Stimulated activated CD4-positive, alpha-beta T cell treated with anti-CD3 and anti-CD28 coated beads, Interleukin-1b, Interleukin-23, amount 100 ng/mL, for 4 hours (primary cell): ENCODE results near the gene GLB1L.

Experiments used
- DNase-seq, 2 donors: peaks; one replicate each; pipeline ENCODE4 v3.0.0-alpha.2; 2020; ENCODE audit warnings: low read depth in 2 of 2

GLB1L gene

DNA sequence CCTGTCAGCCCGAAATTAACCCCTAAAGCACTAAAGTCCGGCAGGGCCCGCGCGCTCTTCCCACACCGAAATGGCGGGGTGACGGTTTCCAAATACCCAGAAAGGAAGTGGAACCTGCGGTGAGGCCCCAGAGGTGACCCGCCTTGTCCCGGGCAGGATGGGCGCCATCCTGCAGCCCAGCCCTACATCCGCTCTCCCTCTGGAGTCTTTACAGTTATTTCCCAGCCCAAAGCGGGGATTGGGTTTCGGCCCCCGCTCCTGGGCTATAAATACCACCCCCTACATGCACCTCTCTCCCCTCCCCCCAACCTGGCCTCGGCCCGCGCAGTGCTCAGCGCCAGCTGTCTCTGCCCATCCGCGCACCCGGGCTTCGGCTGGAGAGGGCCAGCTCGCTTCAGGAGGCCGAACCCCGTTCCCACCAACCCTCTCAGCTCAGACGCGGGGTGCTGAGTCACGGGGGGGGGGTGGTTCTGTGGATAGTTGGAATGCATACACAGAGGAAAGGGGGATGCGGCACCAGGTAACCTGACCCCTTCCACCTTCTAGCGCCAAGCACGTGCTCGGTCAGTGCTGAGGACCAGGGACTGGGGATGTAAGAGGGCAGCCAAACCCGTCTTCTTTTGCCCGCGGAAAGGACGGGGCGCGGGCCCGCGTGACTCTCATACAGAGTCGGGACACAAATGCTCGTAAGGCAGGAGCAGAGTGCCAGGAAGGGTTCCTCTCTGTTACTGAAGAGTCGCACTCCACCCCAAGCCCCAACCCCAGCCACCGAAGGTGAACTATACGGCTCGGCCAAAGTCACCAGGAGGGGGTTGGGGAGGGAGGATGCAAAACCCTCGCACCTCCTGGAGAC is 7.9 kb upstream of the GLB1L start, which contains the start of gene TUBA4B:
TSS of gene TUBA4B (plus strand) at position 344 of the 853 bp plus-strand sequence. CDS start at position 509, 165 bp downstream.
- DNase-seq, result peak in 1 of 2 donors; percentile 30

- peak in 1 of 2 donors; percentile 33 for DNase-seq
These were observed 7.3 kb upstream of the GLB1L start for GRCh38 chr2:219252570-219252899.

DNA sequence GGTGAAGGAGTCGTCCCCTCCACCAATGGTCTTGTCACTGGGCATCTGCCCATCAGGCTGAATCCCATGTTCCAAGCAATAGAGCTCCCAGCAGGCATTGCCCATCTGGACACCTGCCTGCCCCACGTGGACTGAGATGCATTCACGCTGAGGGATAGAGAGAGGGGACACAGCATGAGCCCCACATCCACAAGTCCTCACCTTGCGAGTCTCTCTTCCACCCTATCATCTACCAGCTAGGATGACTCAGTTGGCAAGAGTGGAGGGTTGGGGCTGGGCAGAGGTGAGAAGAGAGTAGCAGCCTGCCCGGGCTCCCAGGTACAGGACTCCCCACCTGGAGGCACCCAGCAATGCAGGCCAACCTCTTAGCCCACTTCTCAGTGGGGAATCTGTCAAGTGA is 6.8 kb upstream of the GLB1L start:
- DNase-seq, result no peak

DNA sequence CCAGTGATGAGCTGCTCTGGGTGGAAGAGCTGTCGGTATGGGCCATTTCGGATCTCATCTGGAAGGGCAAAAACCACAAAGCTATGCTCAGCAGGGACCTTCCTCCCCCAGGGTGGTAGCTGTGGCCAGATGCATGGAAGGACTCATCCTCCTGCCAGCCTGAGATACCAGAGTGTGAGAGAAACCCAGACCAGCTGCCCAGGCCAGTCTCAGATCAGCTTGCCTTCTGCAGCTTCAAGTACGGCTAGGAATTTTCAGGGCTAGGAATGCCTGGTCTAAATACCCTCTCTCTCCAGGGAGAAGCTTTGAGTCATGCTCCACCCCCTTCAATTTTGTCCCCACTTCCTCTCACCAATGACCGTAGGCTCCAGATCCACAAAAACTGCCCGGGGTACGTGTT is 6.4 kb upstream of the GLB1L start:
- no peak for DNase-seq

DNA sequence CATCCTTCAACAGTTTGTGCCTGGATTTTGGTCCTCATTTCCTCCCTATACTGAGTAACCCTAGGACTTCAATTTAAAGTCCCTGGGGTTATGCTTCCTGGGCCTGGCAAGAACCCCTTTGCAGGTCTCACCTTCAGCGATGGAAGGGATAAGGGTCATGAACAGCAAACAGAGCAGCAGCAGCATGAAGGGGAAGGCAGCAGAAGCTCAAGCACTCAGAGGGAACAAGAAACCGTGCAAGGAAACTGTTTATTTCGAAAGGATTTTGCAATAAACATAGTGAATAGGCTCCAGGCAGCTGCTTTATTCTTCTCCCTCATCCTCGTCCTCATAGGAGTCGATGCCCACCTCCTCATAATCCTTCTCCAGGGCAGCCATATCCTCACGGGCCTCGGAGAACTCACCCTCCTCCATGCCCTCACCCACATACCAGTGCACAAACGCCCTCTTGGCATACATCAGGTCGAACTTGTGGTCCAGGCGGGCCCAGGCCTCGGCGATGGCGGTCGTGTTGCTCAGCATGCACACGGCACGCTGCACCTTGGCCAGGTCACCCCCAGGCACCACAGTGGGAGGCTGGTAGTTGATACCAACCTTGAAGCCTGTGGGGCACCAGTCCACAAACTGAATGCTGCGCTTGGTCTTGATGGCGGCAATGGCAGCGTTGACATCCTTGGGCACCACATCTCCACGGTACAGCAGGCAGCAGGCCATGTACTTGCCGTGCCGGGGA is 5.0 kb upstream of the GLB1L start:
- no peak for DNase-seq

- DNase-seq, result peak in 1 of 2 donors; percentile 8
These were observed 4.1 kb upstream of the GLB1L start for GRCh38 chr2:219249203-219249980.

DNA sequence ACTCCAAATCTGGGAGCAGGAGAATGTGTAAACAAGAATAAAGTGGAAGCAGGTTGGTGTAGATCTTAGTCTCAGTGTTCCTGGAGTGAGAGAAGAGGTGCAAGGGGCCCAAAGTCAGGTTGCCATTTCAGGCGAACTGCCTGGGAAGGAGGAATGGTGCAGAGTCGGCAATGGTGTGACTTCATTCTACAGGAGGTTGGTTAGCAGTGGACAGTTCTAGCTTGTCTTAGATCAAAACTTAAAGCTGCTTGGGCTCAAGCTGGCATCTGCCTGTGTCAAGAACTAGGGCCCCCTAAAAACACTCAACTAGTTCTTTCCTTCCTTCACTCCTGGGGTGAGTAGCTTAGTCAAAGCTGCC is 3.6 kb upstream of the GLB1L start:
- DNase-seq, result no peak

- DNase-seq, result peak; percentile 33 to 57
These were observed 2.7 kb upstream of the GLB1L start for GRCh38 chr2:219247678-219248642.

- DNase-seq, result no peak
These were observed 1.3 kb upstream of the GLB1L start for GRCh38 chr2:219246559-219246958.

DNA sequence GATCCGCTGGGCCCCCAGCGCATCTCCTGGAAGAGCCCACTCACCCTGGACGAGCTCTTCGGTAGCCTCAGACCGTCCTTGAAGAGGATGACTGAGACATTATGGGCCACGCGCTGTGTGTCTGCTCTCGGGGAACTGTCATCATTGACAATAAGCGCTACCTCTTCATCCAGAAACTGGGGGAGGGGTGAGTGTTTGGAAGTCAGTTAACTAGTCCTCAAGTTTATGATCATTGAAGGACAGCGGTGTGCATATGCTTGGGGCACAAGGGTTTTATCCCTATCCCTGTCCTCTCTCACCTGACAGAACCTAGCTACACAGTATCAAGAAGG is 621 bp upstream of the GLB1L start:
- no peak for DNase-seq

- DNase-seq, result no peak
These were observed 476 bp downstream of the GLB1L start for GRCh38 chr2:219244789-219245147.

GRCh38 chr2:219243291-219243761 is 1.9 kb downstream of the GLB1L start:
- no peak for DNase-seq

DNA sequence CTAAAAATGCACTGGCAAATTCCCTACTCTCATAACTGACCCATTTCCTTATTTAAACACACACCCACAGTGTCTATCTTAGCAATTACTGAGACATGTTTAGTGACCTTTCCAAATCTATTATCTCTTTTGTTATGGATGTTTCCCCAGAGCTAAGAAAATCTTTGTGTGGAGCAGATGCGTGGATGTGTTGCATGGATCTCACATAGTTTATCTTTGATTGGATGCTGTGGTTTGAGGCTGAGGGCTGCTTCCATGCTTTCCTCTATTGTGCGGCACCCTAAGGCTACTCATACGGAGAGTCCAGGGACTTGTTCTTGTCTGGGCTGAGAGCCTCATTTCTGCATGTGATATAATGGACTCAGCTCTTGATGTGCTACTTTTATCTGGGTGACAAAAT is 10.9 kb downstream of the GLB1L start:
- DNase-seq, result no peak

- DNase-seq, result peak in 1 of 2 donors; percentile 30
These were observed 15.1 kb downstream of the GLB1L start for GRCh38 chr2:219230059-219230540.

DNA sequence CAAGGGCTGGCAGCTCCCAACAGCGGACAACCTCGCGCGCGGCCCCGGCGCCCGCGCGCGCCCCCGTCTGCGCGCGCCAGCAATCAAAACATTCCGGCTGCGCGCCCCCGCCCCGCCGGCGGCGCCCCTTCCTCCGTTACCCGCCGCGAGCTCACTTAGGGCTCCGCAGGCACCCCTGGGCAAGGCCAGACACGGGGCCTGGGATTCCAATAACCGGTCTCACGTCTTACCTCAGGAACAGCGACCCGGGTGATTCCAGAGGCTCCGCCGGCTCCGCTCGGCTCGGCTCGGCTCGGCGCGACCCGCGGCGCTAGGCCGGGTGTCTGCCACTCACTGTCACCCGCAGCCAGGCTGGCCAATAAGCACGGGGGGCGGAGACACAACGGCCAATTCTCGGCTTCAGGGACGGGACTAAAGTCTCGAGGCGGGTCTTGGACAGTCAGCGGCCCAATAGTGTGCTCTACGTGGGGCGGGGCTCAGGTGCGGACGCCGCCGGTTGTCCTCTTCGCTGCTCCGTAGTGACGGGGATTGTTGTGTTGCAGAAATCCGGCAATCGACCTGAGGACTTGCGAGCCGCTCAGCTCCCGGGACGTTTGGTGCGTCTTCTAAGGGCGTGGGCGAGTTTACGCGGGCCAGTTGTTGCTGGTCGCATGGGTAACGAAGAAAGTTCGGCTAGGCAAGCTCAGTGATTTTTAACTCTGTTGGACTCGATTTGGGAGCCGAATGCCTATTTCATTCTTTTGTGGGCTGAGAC is 15.8 kb downstream of the GLB1L start, which contains the start of the genes ANKZF1 and ATG9A:
TSS of gene ANKZF1 (plus strand) at position 502 of the 754 bp plus-strand sequence. CDS start 452 bp downstream, outside the sequence.
TSS of gene ATG9A (minus strand) at position 332 of the 754 bp plus-strand sequence. CDS start 1,612 bp downstream, outside the sequence.
- DNase-seq, result peak; percentile 92 to 95

DNA sequence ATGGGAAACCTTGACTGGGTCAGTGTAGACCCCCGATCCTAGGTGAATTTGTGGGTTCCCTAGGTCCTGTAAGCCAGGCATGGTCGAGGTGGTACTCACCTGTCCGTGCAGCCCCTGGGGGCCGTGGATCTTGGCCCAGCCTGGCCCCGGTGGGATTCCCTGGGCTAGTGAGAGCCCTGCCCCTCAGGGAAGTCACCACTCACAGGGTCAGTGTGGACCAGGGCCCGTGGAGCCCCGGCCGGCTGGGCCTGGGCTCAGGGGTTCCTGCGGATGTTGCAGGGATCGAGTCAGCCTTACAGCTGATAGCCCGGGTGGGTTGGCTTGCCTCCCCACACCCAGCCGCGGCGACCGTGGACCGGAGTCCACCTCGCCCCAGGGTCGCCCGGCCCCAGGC is 16.3 kb downstream of the GLB1L start:
- no peak for DNase-seq

DNA sequence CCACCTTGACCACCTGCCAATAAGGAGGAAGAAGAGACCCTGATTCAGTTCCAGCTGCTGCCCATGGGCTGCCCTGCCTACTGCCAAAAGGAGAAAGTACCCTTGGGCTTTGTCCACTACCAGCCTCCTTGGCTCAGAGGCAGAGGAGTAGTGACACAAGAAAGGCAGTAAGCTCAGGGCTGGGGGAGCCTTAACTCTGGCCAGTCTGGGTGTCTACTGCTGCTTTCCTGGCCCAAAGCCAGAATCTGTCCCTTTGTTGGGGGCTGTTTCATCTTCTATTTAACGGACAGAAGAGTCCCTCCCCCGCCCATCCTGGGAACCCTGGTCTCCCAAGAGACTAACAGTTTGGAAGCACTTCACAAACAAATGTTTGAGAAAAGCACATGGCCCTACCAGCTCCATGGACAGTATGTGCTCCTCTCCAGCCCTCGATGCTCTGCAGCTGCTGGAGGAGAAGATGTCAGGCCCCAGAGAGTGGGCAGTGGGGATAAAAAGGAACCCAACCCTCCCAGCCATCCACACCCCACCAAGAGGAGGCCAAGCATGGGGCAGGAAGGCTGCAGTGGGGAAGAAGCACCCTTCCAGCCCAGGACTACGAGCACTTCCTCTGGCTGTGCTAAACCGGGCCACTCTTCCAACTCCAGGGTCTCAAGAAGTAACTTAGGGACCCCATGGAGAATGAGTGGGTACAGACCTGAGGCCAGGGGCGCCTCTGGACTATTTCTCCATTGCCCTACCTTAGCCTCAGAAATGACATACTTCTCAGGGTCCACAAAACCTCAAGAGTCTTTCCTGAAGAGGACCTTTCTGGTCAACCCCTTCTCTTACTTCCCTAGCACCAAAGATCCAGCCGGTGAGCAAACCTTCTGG is 17.0 kb downstream of the GLB1L start:
- DNase-seq, result no peak

GRCh38 chr2:219225350-219225749 is 19.9 kb downstream of the GLB1L start:
- DNase-seq, result no peak
